Panc1 (cell line): ENCODE measurements around the gene IGFBP5.

Experiments
- CTCF ChIP-seq: fragments of 450-650 bp; IDR thresholded peaks from 2 replicates; pipeline ENCODE4 v1.5.1; 2017; ENCODE audit warnings: mild to moderate bottlenecking
- POLR2AphosphoS5 ChIP-seq: IDR thresholded peaks from 2 replicates; pipeline ENCODE4 v1.6.1; 2012; ENCODE audit warnings: mild to moderate bottlenecking, low read depth, low read length, moderate library complexity

- no peak for TF ChIP-seq CTCF
- no peak for TF ChIP-seq POLR2AphosphoS5
Observed at GRCh38 chr2:216632952-216633615, 62.3 kb downstream of the IGFBP5 start, which contains the start of gene IGFBP2.
